ENCODE data around the gene TOMM70. TPM values are rescaled to one million over a fixed set of nuclear protein-coding genes. Genes with fewer than 3 reads are reported as not detected.

The TOMM70 gene
- total and polyA plus RNA-seq, 2 donors (not counting 3 experiments of a cell fraction or from before 2014, with no cell fraction given) = 7.6 to 32.3 TPM

DNA sequence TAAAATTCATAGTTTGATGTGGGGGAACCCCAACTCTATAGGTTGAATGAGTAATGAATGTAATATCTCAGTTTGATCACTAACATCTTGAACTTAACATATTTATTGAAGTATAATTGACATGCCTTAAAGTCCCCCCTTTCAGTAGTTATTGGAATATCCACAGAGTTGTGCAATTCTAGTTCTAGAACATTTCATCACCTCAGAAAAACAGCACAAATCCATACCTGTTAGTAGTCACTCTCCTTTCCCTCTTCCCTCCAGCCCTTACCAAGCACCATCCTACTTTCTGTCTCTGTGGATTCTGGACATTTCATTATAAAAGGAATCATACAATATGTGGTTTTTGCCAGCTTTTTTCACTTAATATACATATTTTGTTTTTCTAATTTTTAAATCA lies 75.1 kb downstream of the TOMM70 start:
- Histone ChIP-seq H3K4me2 (ENCODE audit: insufficient read depth, low read length) (no peak overlapping the region), H4K20me1 (replicated peaks; ENCODE audit: control insufficient read depth, extremely low read depth, insufficient read depth, low read length) (no peaks in the 10 kb centered on the region), H3K9me1 (replicated peaks; ENCODE audit: control insufficient read depth, extremely low read depth, insufficient read depth, low read length) (no peaks in the 10 kb centered on the region), H3K79me2 (ENCODE audit: control insufficient read depth, insufficient read depth, low read length) (no peaks in the 10 kb centered on the region), H3K9ac (replicated peaks; ENCODE audit: extremely low read depth, insufficient read depth, low read length) (no peak overlapping the region), H3K4me1 (ENCODE audit: control insufficient read depth, extremely low read depth, insufficient read depth, low read length) (no peaks in the 10 kb centered on the region), H3K4me3 (replicated peaks in 1 of 3; ENCODE audit: insufficient read depth in 1 of 3, low read depth in 1 of 3, low read length in 3 of 3) (no peak overlapping the region), H3K36me3 (ENCODE audit: control insufficient read depth in 2 of 2, extremely low read depth in 1 of 2, insufficient read depth in 2 of 2, low read length in 2 of 2) (peaks cover 0 to 2% of the 10 kb centered on the region in 2 experiments), H3K27me3 (ENCODE audit: control insufficient read depth in 2 of 2, insufficient read depth in 2 of 2, low read length in 2 of 2) (no peaks in the 10 kb centered on the region), H3K9me3 (replicated peaks; ENCODE audit: control insufficient read depth, insufficient read depth, low read length) (no peaks in the 10 kb centered on the region), H3K27ac (ENCODE audit: insufficient read depth, low read depth, low read length) (no peak overlapping the region), H2AFZ (ENCODE audit: low read depth, low read length) (no peak overlapping the region)
- intact Hi-C loops (cut with micrococcal nuclease) = no loop called here
- TF ChIP-seq EZH2 (IDR thresholded peaks at IDR 0.05; ENCODE audit: borderline replicate concordance, low read depth, low read length, severe bottlenecking) = no peak
- TF ChIP-seq JUN (IDR thresholded peaks at IDR 0.05; ENCODE audit: borderline replicate concordance, insufficient read depth, insufficient read length, low read depth) = no peak
- TF ChIP-seq MYC (IDR thresholded peaks at IDR 0.05; ENCODE audit: low read depth, low read length) = no peak
- TF ChIP-seq POLR2AphosphoS5 (IDR thresholded peaks at IDR 0.05; ENCODE audit: insufficient read depth, low read depth, low read length) = no peak
- no peak for TF ChIP-seq FOS (IDR thresholded peaks at IDR 0.05; ENCODE audit: borderline replicate concordance, insufficient read depth, low read length)
- no peak for TF ChIP-seq GATA2 (IDR thresholded peaks at IDR 0.05; ENCODE audit: insufficient read depth, insufficient read length, low read depth, low read length)
- TF ChIP-seq, protein P1, sequence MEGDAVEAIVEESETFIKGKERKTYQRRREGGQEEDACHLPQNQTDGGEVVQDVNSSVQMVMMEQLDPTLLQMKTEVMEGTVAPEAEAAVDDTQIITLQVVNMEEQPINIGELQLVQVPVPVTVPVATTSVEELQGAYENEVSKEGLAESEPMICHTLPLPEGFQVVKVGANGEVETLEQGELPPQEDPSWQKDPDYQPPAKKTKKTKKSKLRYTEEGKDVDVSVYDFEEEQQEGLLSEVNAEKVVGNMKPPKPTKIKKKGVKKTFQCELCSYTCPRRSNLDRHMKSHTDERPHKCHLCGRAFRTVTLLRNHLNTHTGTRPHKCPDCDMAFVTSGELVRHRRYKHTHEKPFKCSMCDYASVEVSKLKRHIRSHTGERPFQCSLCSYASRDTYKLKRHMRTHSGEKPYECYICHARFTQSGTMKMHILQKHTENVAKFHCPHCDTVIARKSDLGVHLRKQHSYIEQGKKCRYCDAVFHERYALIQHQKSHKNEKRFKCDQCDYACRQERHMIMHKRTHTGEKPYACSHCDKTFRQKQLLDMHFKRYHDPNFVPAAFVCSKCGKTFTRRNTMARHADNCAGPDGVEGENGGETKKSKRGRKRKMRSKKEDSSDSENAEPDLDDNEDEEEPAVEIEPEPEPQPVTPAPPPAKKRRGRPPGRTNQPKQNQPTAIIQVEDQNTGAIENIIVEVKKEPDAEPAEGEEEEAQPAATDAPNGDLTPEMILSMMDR (IDR thresholded peaks at IDR 0.05; ENCODE audit: extremely low read depth in 1 of 2, insufficient read depth in 1 of 2, low read depth in 1 of 2, low read length in 2 of 2) = no peak
- TF ChIP-seq, protein P2, sequence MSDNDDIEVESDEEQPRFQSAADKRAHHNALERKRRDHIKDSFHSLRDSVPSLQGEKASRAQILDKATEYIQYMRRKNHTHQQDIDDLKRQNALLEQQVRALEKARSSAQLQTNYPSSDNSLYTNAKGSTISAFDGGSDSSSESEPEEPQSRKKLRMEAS (IDR thresholded peaks at IDR 0.05; ENCODE audit: insufficient read depth, insufficient read length) = no peak
- no peak for TF ChIP-seq POLR2A (IDR thresholded peaks at IDR 0.05; ENCODE audit: low read depth, low read length)
- no TSS peak for BruUV-seq (replicated peaks)
- dilution Hi-C loops (cut with MboI; ENCODE audit: extremely low pct_ligation_motif_present, low sequenced_read_pairs) = no loop called here
- CTCF ChIA-PET = interaction anchor here (0.6 kb wide), 1 partner anchor 9 kb away, joined by 4 read pairs; no protein-coding TSS in a partner anchor
- FAIRE-seq = no peak
- POLR2A ChIA-PET = no interaction called here
- DNase-seq (ENCODE audit: low read depth, low spot score) = no peak

Measured in endothelial cell of umbilical vein (primary cell).